Measurements from ENCODE around the gene CFAP43. TPM values are rescaled to one million over a fixed set of nuclear protein-coding genes. Genes with fewer than 3 reads are reported as not detected.

The CFAP43 gene
- total and polyA plus RNA-seq, 9 of the 15 experiments (the other 6 are each of a cell fraction or from before 2014, with no cell fraction given): 0.07 to 0.86 (median 0.11) TPM; not detected in 1

GRCh38 chr10:104274762-104275721 is 42.9 kb upstream of the CFAP43 start (continued):
- no peak for TF ChIP-seq PTRF (tag; IDR thresholded peaks at IDR 0.05)
- TF ChIP-seq SMAD3 (CRISPR knock-in tag; conservative IDR thresholded peaks at IDR 0.05): no peak
- TF ChIP-seq ATF4 (CRISPR knock-in tag; IDR thresholded peaks at IDR 0.05): no peak
- TF ChIP-seq TEAD1 (CRISPR knock-in tag; IDR thresholded peaks at IDR 0.05): no peak
- no peak for TF ChIP-seq RBBP5 (IDR thresholded peaks at IDR 0.05; ENCODE audit: borderline replicate concordance, insufficient read depth, low read length, poor library complexity, severe bottlenecking)
- peak; percentile 97 for TF ChIP-seq ATF7 (IDR thresholded peaks at IDR 0.05)
- TF ChIP-seq PTBP1 (IDR thresholded peaks at IDR 0.05; ENCODE audit: low read depth, low read length): no peak
- TF ChIP-seq, protein P1, sequence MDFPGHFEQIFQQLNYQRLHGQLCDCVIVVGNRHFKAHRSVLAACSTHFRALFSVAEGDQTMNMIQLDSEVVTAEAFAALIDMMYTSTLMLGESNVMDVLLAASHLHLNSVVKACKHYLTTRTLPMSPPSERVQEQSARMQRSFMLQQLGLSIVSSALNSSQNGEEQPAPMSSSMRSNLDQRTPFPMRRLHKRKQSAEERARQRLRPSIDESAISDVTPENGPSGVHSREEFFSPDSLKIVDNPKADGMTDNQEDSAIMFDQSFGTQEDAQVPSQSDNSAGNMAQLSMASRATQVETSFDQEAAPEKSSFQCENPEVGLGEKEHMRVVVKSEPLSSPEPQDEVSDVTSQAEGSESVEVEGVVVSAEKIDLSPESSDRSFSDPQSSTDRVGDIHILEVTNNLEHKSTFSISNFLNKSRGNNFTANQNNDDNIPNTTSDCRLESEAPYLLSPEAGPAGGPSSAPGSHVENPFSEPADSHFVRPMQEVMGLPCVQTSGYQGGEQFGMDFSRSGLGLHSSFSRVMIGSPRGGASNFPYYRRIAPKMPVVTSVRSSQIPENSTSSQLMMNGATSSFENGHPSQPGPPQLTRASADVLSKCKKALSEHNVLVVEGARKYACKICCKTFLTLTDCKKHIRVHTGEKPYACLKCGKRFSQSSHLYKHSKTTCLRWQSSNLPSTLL (IDR thresholded peaks at IDR 0.05): peak; percentile 85
- no peak for TF ChIP-seq GATA2 (CRISPR knock-in tag; IDR thresholded peaks at IDR 0.05)
- TF ChIP-seq, protein P2, sequence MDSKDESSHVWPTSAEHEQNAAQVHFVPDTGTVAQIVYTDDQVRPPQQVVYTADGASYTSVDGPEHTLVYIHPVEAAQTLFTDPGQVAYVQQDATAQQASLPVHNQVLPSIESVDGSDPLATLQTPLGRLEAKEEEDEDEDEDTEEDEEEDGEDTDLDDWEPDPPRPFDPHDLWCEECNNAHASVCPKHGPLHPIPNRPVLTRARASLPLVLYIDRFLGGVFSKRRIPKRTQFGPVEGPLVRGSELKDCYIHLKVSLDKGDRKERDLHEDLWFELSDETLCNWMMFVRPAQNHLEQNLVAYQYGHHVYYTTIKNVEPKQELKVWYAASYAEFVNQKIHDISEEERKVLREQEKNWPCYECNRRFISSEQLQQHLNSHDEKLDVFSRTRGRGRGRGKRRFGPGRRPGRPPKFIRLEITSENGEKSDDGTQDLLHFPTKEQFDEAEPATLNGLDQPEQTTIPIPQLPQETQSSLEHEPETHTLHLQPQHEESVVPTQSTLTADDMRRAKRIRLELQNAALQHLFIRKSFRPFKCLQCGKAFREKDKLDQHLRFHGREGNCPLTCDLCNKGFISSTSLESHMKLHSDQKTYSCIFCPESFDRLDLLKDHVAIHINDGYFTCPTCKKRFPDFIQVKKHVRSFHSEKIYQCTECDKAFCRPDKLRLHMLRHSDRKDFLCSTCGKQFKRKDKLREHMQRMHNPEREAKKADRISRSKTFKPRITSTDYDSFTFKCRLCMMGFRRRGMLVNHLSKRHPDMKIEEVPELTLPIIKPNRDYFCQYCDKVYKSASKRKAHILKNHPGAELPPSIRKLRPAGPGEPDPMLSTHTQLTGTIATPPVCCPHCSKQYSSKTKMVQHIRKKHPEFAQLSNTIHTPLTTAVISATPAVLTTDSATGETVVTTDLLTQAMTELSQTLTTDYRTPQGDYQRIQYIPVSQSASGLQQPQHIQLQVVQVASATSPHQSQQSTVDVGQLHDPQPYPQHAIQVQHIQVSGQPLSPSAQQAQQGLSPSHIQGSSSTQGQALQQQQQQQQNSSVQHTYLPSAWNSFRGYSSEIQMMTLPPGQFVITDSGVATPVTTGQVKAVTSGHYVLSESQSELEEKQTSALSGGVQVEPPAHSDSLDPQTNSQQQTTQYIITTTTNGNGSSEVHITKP (IDR thresholded peaks at IDR 0.05; ENCODE audit: partially characterized antibody): peak; percentile 99
- TF ChIP-seq RCOR1 (IDR thresholded peaks at IDR 0.05; ENCODE audit: borderline replicate concordance in 1 of 2, low read depth in 2 of 2, low read length in 2 of 2): peak in 1 of 2 experiments; percentile 43; a peak in 1 of 4 replicates
- TF ChIP-seq ZNF507 (tag; conservative IDR thresholded peaks at IDR 0.05): no peak
- peak; percentile 54 to 64 for TF ChIP-seq NRF1 (conservative IDR thresholded peaks at IDR 0.05 in 1 of 2, IDR thresholded peaks at IDR 0.05 in 1 of 2)
- no peak for TF ChIP-seq ZNF3 (CRISPR knock-in tag; IDR thresholded peaks at IDR 0.05)
- no peak for TF ChIP-seq ZNF717 (CRISPR knock-in tag; IDR thresholded peaks at IDR 0.05)
- no peak for TF ChIP-seq ZNF280B (CRISPR knock-in tag; IDR thresholded peaks at IDR 0.05)
- no peak for TF ChIP-seq ZNF146 (CRISPR knock-in tag; IDR thresholded peaks at IDR 0.05; ENCODE audit: unreplicated experiment)
